ENCODE measurements around the gene SSR1.
"Not testable (repeated sequence)": the region's sequence is repeated elsewhere in the genome, so short reads cannot be mapped to it uniquely, and the experiment has no call there.

Gene SSR1

GRCh38 chr6:7267071-7267465, 45.9 kb downstream of the SSR1 start:
- TF ChIP-seq CTCF (IDR thresholded peaks at IDR 0.05; ENCODE audit: control insufficient read depth, extremely low read depth, insufficient read depth), result no peak
- DNase-seq (ENCODE audit: low read depth), result no peak

GRCh38 chr6:7265385-7265726, 47.6 kb downstream of the SSR1 start:
- not testable (repeated sequence) for H3K4me3 ChIP-seq (ENCODE audit: low read depth, low read length); DNase-seq (ENCODE audit: low read depth)

More at GRCh38 chr6:7267071-7267465, 45.9 kb downstream of the SSR1 start:
- H3K4me3 ChIP-seq (ENCODE audit: low read depth, low read length), result no peak overlapping the region

GRCh38 chr6:7264686-7265384, 48.2 kb downstream of the SSR1 start:
- H3K4me3 ChIP-seq (ENCODE audit: low read depth, low read length), result no peak overlapping the region
- no peak for TF ChIP-seq CTCF (IDR thresholded peaks at IDR 0.05; ENCODE audit: control insufficient read depth, extremely low read depth, insufficient read depth)
- DNase-seq (ENCODE audit: low read depth), result no peak

- DNase-seq (ENCODE audit: low read depth), result no peak
- no peak for TF ChIP-seq CTCF (IDR thresholded peaks at IDR 0.05; ENCODE audit: control insufficient read depth, extremely low read depth, insufficient read depth)
- no peak overlapping the region for H3K4me3 ChIP-seq (ENCODE audit: low read depth, low read length)
These were observed 49.0 kb downstream of the SSR1 start for GRCh38 chr6:7264041-7264440.

GRCh38 chr6:7263519-7263805, 49.5 kb downstream of the SSR1 start:
- not testable (repeated sequence) for DNase-seq (ENCODE audit: low read depth); H3K4me3 ChIP-seq (ENCODE audit: low read depth, low read length)

GRCh38 chr6:7262746-7263518, 50.1 kb downstream of the SSR1 start:
- H3K4me3 ChIP-seq (ENCODE audit: low read depth, low read length), result no peak overlapping the region
- TF ChIP-seq CTCF (IDR thresholded peaks at IDR 0.05; ENCODE audit: control insufficient read depth, extremely low read depth, insufficient read depth), result no peak
- DNase-seq (ENCODE audit: low read depth), result no peak

GRCh38 chr6:7261852-7262461, 51.0 kb downstream of the SSR1 start:
- DNase-seq (ENCODE audit: low read depth), result no peak
- H3K4me3 ChIP-seq (ENCODE audit: low read depth, low read length), result peak overlapping the region; percentile 89

More at GRCh38 chr6:7261852-7262461, 51.0 kb downstream of the SSR1 start:
- TF ChIP-seq CTCF (IDR thresholded peaks at IDR 0.05; ENCODE audit: control insufficient read depth, extremely low read depth, insufficient read depth), result no peak
